ENCODE results near the gene CACNA1E.
"Not testable (repeated sequence)": the region's sequence is repeated elsewhere in the genome, so short reads cannot be mapped to it uniquely, and the experiment has no call there.

Gene CACNA1E

GRCh38 chr1:181832173-181832880 lies 349.0 kb downstream of the CACNA1E start:
- DNase-seq: not testable (repeated sequence)

- no peak for DNase-seq
Measured at GRCh38 chr1:181846001-181846645, 362.8 kb downstream of the CACNA1E start.

GRCh38 chr1:181846681-181847080 lies 363.4 kb downstream of the CACNA1E start:
- DNase-seq: no peak

DNA sequence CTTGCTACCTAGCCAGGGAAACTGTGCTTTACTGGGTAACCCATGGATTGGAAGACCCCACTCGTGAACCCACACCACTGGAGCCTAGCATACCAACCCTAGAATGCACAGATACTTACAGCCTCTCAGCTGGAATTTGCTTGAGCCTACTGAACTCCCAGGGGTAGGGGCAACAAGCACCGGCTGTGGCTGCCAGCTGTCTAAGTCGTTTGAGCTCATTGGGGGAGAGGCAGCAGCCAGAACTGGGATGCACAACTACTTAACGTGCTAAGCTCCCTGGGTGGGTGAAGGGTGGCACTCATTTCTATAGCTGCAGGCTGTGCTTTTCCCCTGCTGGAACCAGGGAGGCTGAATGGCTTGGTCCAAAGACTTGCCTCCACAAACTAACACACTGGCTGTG lies 365.8 kb downstream of the CACNA1E start:
- no peak for DNase-seq

DNA sequence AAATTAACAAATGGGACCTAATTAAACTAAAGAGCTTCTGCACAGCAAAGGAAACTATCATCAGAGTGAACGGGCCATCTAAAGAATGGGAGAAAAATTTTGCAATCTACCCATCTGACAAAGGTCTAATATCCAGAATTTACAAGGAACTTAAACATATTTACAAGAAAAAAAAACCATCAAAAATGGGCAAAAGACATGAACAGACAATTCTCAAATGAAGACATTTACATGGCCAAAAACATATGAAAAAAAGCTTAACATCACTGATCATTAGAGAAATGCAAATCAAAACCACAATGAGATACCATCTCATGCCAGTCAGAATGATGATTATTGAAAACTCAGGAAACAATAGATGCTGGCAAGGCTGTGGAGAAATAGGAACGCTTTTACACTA lies 370.9 kb downstream of the CACNA1E start:
- not testable (repeated sequence) for DNase-seq

- DNase-seq: no peak
Measured at GRCh38 chr1:181855380-181855779, 372.1 kb downstream of the CACNA1E start.
